Activated naive CD4-positive, alpha-beta T cell treated with anti-CD3 and anti-CD28 coated beads, Interleukin-2, amount 10 ng/mL, durations not matched to agents 7 days and 5 days (primary cell): ENCODE results near the gene MACROH2A2.
"Not testable (repeated sequence)": the region's sequence is repeated elsewhere in the genome, so short reads cannot be mapped to it uniquely, and the experiment has no call there.

Experiments used
- CTCF ChIA-PET: fragments of 350-600 bp; sonication (Branson Sonifier 250); formaldehyde crosslinking; loops from one replicate; lab custom pipeline; 2021; ENCODE audit warnings: antibody characterized with exemption; lab: Charles Lee
- DNase-seq: peaks from one replicate; pipeline ENCODE4 v3.0.0-alpha.2; 2020
- H3K27ac Mint-ChIP-seq: one replicate; pipeline ENCODE4 v1.8.0; 2021; ENCODE audit warnings: mild to moderate bottlenecking, moderate library complexity, mixed read lengths
- H3K27me3 Mint-ChIP-seq: one replicate; pipeline ENCODE4 v1.8.0; 2021; ENCODE audit warnings: mild to moderate bottlenecking, mixed read lengths
- H3K36me3 Mint-ChIP-seq: one replicate; pipeline ENCODE4 v1.8.0; 2021; ENCODE audit warnings: mixed read lengths
- H3K4me1 Mint-ChIP-seq: one replicate; pipeline ENCODE4 v1.8.0; 2021; ENCODE audit warnings: mixed read lengths
- H3K4me3 Mint-ChIP-seq: one replicate; pipeline ENCODE4 v1.8.0; 2021; ENCODE audit warnings: mild to moderate bottlenecking, moderate library complexity, mixed read lengths
- H3K9me3 Mint-ChIP-seq: one replicate; pipeline ENCODE4 v1.8.0; 2021; ENCODE audit warnings: mixed read lengths

The MACROH2A2 gene

DNA sequence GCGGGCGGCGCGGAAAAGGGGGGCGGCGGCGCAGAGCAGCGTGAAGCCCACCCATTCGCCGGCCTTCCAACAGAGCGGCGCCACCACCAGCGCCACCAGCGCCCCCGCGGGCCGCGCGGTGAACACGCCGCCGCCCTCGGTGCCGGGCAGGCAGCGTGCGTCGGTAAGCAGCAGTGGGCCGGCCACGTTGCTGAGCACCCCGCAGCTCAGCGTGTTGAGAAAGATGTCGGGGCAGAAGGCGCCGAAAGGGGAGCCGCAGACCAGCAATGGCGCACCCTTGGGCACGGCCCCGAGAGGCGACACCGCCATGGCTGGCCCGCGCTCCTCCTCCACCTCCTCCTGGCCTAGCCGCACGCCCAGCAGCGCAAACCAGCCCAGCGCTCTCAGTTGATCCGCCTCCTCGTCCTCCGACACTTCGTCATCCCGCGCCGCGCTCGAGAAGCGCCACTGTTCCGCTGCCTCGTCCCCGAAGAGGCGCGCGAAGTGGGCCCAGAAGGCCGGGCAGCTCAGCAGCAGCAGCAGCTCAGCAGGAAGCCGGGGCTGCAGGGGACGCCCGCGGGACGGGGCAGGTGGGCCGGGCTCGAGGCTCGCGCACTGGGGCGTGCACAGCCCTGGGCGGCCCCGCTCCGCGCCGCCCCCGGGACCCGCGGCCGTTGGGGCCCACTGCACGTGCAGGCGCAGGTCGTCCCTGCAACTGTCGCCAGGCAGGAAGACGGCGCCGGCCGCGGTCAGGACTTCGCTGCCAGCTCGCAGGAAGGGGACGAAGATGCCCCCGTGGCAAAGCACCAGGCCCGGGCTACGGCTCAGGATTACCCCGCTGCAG is 93.2 kb downstream of the MACROH2A2 start:
- DNase-seq: peak; percentile 85
- no peaks in the 10 kb centered on the region for H3K9me3 Mint-ChIP-seq
- peaks cover 25% of the 10 kb centered on the region for H3K4me1 Mint-ChIP-seq
- H3K36me3 Mint-ChIP-seq: peaks cover 17% of the 10 kb centered on the region
- peak overlapping the region; percentile 80 for H3K4me3 Mint-ChIP-seq
- CTCF ChIA-PET: interaction anchor here (0.7 to 5.3 kb wide), 38 partner anchors 10 to 350 kb away, joined by 3 to 51 read pairs (median 4); partner anchors contain the start of gene SAR1A
- no peaks in the 10 kb centered on the region for H3K27me3 Mint-ChIP-seq
- peak overlapping the region; percentile 93 for H3K27ac Mint-ChIP-seq

DNA sequence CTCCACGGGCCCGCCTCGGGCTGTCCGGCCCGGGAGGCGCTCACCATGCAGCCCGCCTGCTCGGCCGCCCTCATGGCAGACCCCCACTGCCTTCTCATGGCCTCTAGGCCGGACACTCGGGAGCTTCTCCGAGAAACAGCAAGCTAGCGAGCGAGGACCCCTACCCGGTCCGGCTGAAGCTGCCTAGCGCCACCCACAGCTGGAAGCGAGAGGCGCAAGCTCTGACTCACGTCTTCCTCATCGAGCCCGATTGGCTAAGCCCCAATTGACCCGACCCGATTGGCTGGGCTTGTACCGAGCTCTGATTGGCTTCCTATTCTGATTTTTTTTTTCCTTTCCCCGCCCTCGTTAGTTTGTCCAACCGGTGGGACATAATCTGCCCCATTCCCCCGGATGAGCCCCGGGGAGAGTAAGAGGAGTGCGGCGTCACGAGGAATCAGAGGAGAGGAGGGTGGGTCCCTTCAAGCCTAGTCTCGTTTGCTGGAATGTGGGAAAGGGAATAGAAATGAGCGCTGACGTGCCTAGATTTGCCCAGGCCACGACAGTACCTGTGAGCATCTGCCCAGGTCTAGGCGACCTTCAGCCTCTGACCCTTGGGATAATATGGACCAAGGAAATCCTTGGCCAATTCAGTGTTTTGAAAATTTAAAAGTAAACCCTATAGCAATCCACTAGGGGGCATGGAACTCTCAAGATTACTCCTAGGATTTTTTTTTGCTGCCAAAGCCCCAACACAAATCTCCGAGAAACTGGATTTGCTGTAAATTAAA is 94.0 kb downstream of the MACROH2A2 start, which contains the start of gene TYSND1:
TYSND1 (minus strand) TSS at position 212 of the 770 bp plus-strand sequence; CDS start at position 98, 114 bp downstream.
- CTCF ChIA-PET: interaction anchor here (0.7 to 5.3 kb wide), 37 partner anchors 10 to 350 kb away, joined by 3 to 51 read pairs (median 4); partner anchors contain the start of gene SAR1A
- H3K9me3 Mint-ChIP-seq: no peaks in the 10 kb centered on the region
- peak within 1 kb of the TSS; percentile 80 for H3K4me3 Mint-ChIP-seq
- DNase-seq: peak; percentile 97
- H3K27me3 Mint-ChIP-seq: no peaks in the 10 kb centered on the region
- peaks cover 23% of the 10 kb centered on the region for H3K36me3 Mint-ChIP-seq
- peak within 1 kb of the TSS; percentile 93 for H3K27ac Mint-ChIP-seq
- peaks cover 25% of the 10 kb centered on the region for H3K4me1 Mint-ChIP-seq

DNA sequence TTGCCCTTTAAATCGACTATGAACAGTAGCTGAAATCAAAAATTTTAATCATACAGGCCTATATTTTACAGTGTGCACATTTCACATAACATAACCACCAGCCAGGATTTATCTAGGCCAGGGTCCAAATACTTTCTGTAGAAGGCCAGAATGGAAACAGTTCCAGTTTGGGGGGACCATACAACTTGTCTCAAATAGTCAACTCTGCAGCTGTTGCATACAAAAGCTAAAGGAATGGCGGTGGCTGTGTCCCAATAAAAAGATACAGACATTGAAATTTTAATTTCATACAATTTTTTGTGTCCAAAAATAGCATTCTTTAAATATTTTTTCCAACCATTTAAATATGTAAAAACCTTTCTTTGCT is 94.6 kb downstream of the MACROH2A2 start:
- H3K9me3 Mint-ChIP-seq: no peaks in the 10 kb centered on the region
- no peak for DNase-seq
- peaks cover 29% of the 10 kb centered on the region for H3K36me3 Mint-ChIP-seq
- CTCF ChIA-PET: interaction anchor here (0.8 to 5.3 kb wide), 18 partner anchors 9 to 214 kb away, joined by 3 to 51 read pairs (median 9); partner anchors contain the start of gene SAR1A
- peaks cover 25% of the 10 kb centered on the region for H3K4me1 Mint-ChIP-seq
- H3K27ac Mint-ChIP-seq: peak overlapping the region; percentile 87
- no peaks in the 10 kb centered on the region for H3K27me3 Mint-ChIP-seq
- H3K4me3 Mint-ChIP-seq: peak overlapping the region; percentile 76

DNA sequence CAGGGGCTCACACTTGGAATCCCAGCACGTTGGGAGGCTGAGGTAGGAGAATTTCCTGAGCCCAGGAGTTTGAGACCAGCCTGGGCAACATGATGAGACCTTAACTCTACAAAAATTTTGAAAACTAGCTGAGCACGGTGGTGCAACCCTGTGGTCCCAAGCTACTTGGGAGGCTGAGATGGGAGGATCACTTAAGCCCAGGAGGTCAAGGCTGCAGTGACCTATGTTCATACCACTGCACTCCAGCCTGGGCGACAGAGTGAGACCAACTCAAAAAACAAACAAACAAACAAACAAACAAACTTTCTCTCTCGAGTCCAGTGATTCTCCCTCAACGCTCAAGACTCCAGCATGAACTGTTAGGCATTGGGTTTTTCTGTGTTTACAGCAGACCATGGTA is 95.9 kb downstream of the MACROH2A2 start:
- CTCF ChIA-PET: interaction anchor here (2.4 to 3.0 kb wide), 2 partner anchors 13 to 73 kb away, joined by 6 to 12 read pairs; no protein-coding TSS in a partner anchor
- Mint-ChIP-seq H3K27ac (no peak overlapping the region), H3K4me3 (no peak overlapping the region), H3K36me3 (peaks cover 34% of the 10 kb centered on the region), H3K9me3 (no peaks in the 10 kb centered on the region), H3K4me1 (peaks cover 25% of the 10 kb centered on the region), H3K27me3 (no peaks in the 10 kb centered on the region)
- DNase-seq: no peak

GRCh38 chr10:70155255-70155838 is 102.7 kb downstream of the MACROH2A2 start:
- no peak for DNase-seq
- no peak overlapping the region for H3K27ac Mint-ChIP-seq
- no peaks in the 10 kb centered on the region for H3K9me3 Mint-ChIP-seq
- H3K36me3 Mint-ChIP-seq: peaks cover 62% of the 10 kb centered on the region
- H3K4me3 Mint-ChIP-seq: no peak overlapping the region
- CTCF ChIA-PET: interaction anchor here (3.2 kb wide), 1 partner anchor 9 kb away, joined by 18 read pairs; the partner anchor contains the start of gene TYSND1
- peaks cover 2% of the 10 kb centered on the region for H3K4me1 Mint-ChIP-seq
- no peaks in the 10 kb centered on the region for H3K27me3 Mint-ChIP-seq

DNA sequence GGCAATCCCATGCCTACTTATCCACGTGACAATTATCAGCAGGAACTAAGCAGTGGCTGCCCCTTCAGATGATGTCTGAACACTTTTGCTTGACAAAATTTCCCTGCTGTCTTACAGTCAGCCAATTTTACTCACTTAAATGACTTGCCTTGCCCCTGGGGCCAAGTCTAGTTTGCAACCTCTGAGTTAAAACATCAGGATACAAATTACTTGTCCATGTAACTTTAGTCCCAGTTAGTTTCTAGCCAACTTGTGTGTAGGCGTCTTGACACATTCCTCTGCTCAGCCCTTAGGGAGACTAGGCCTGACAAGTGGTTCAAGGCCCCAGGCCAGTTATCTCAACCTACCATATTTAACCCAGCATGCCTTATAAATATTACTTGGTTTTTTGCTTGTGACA is 105.5 kb downstream of the MACROH2A2 start:
- no peak overlapping the region for H3K27ac Mint-ChIP-seq
- no peaks in the 10 kb centered on the region for H3K27me3 Mint-ChIP-seq
- CTCF ChIA-PET: interaction anchor here (0.7 to 3.2 kb wide), 2 partner anchors 12 to 48 kb away, joined by 3 to 18 read pairs; partner anchors contain the start of gene TYSND1
- no peak overlapping the region for H3K4me3 Mint-ChIP-seq
- H3K4me1 Mint-ChIP-seq: peaks cover 26% of the 10 kb centered on the region
- peaks cover 60% of the 10 kb centered on the region for H3K36me3 Mint-ChIP-seq
- H3K9me3 Mint-ChIP-seq: no peaks in the 10 kb centered on the region
- no peak for DNase-seq

GRCh38 chr10:70159366-70159765 is 106.7 kb downstream of the MACROH2A2 start:
- H3K4me3 Mint-ChIP-seq, DNase-seq, H3K9me3 Mint-ChIP-seq, H3K27ac Mint-ChIP-seq, H3K27me3 Mint-ChIP-seq: not testable (repeated sequence)
- peaks cover 68% of the 10 kb centered on the region for H3K36me3 Mint-ChIP-seq
- CTCF ChIA-PET: interaction anchor here (1.0 kb wide), 1 partner anchor 13 kb away, joined by 3 read pairs; the partner anchor contains the start of gene TYSND1
- peaks cover 39% of the 10 kb centered on the region for H3K4me1 Mint-ChIP-seq

- CTCF ChIA-PET: interaction anchor here (0.8 to 2.0 kb wide), 5 partner anchors 9 to 16 kb away, joined by 3 to 9 read pairs (median 3); partner anchors contain the start of gene TYSND1
- peak overlapping the region; percentile 92 for H3K27ac Mint-ChIP-seq
- no peaks in the 10 kb centered on the region for H3K9me3 Mint-ChIP-seq
- peaks cover 51% of the 10 kb centered on the region for H3K4me1 Mint-ChIP-seq
- H3K27me3 Mint-ChIP-seq: no peaks in the 10 kb centered on the region
- peaks cover 65% of the 10 kb centered on the region for H3K36me3 Mint-ChIP-seq
- no peak overlapping the region for H3K4me3 Mint-ChIP-seq
- no peak for DNase-seq
These were observed 108.2 kb downstream of the MACROH2A2 start for GRCh38 chr10:70160798-70161197.
